Adrenal gland (tissue), 5 donors: ENCODE results near the gene FMO4.

Experiments used
- POLR2A ChIP-seq, 2 donors: fragments of 450-650 bp; IDR thresholded peaks; one replicate each; pipeline ENCODE4 v1.6.1; 2017; ENCODE audit warnings: antibody characterized with exemption in 2 of 2, mild to moderate bottlenecking in 2 of 2, moderate library complexity in 1 of 2
- TF ChIP-seq, protein P1 (sequence below), 6 experiments: fragments of 450-650 bp in 4 of 6; fragments of 200-600 bp in 2 of 6; sonication (generic) in 1 of 6; IDR thresholded peaks; 1 replicate in 5 of 6; 2 replicates in 1 of 6; pipeline versions ENCODE4 v1.5.1 to v1.8.0; 2016 to 2021; ENCODE audit warnings: antibody characterized with exemption in 6 of 6, mild to moderate bottlenecking in 2 of 6, moderate library complexity in 1 of 6
- donor health status: DM: no; HTN: no; CAD: no.

DNA sequence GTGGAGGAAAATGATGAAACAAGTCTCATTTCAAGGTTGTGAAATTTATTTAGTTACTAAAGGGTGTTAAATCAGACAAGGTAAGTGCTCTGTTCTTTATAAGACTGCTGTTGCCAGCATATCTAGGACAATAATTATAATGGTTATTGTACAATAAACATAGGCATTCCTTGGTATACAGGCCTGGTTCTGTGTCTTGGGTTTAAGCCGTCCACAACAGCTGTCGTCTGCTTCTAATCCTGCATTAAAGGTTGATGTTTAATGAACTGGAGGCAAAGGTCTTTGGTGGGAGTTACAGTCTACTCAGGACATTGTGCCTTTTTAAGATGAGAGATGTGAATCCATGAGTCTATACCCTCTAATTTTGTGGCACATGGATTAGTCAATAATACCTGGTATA lies 23.4 kb upstream of the FMO4 start:
- TF ChIP-seq, protein P1, sequence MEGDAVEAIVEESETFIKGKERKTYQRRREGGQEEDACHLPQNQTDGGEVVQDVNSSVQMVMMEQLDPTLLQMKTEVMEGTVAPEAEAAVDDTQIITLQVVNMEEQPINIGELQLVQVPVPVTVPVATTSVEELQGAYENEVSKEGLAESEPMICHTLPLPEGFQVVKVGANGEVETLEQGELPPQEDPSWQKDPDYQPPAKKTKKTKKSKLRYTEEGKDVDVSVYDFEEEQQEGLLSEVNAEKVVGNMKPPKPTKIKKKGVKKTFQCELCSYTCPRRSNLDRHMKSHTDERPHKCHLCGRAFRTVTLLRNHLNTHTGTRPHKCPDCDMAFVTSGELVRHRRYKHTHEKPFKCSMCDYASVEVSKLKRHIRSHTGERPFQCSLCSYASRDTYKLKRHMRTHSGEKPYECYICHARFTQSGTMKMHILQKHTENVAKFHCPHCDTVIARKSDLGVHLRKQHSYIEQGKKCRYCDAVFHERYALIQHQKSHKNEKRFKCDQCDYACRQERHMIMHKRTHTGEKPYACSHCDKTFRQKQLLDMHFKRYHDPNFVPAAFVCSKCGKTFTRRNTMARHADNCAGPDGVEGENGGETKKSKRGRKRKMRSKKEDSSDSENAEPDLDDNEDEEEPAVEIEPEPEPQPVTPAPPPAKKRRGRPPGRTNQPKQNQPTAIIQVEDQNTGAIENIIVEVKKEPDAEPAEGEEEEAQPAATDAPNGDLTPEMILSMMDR (IDR thresholded peaks at IDR 0.05), result no peak
- no peak for TF ChIP-seq POLR2A (IDR thresholded peaks at IDR 0.05)
